Vagina (tissue), 2 donors: ENCODE data around the gene VPS9D1. TPM values are rescaled to one million over a fixed set of nuclear protein-coding genes. Genes with fewer than 3 reads are reported as not detected.

ENCODE experiments used
- DNase-seq, 2 donors: peaks; one replicate each; pipeline ENCODE4 v3.0.0-alpha.2; 2017; ENCODE audit errors: extremely low spot score in 2 of 2
- H3K27ac ChIP-seq: fragments of 200-600 bp; sonication (generic); one replicate; pipeline ENCODE4 v1.5.1; 2019
- H3K27me3 ChIP-seq: fragments of 200-600 bp; sonication (generic); one replicate; pipeline ENCODE4 v1.5.1; 2019
- H3K36me3 ChIP-seq, 2 donors: fragments of 200-600 bp; sonication (generic); one replicate each; pipeline ENCODE4 v1.5.1; 2017 to 2019
- H3K4me1 ChIP-seq: fragments of 200-600 bp; sonication (generic); one replicate; pipeline ENCODE4 v1.5.1; 2019
- H3K4me3 ChIP-seq, 2 donors: fragments of 200-600 bp; sonication (generic); 1 replicate in 1 of 2; 2 replicates in 1 of 2; pipeline ENCODE4 v1.5.1; 2016 to 2019
- H3K9me3 ChIP-seq: fragments of 200-600 bp; sonication (generic); one replicate; pipeline ENCODE4 v1.5.1; 2019
- POLR2A ChIP-seq, 2 donors: fragments of 450-650 bp; IDR thresholded peaks; one replicate each; pipeline ENCODE4 v1.6.1; 2017; ENCODE audit warnings: antibody characterized with exemption in 2 of 2, mild to moderate bottlenecking in 2 of 2, moderate library complexity in 2 of 2
- POLR2AphosphoS5 ChIP-seq, 2 donors: sonication (generic); formaldehyde crosslinking; IDR thresholded peaks; one replicate each; pipeline ENCODE4 v1.9.0; 2017; ENCODE audit warnings: antibody characterized with exemption in 2 of 2, mild to moderate bottlenecking in 2 of 2, low read depth in 1 of 2; ENCODE audit not compliant: insufficient read depth in 1 of 2
- intact Hi-C: fragments of 100-400 bp; cut with DNase I; formaldehyde crosslinking; loops from one replicate; pipeline ENCODE4 v1.15.1; 2023
- total RNA-seq: library from RNA; depleted of rRNA; stranded (reverse); fragments of >200 nt; gene quantifications from one replicate; pipeline ENCODE4 v1.2.3, GENCODE V29; 2016
- TF ChIP-seq, protein P1 (sequence below), 3 experiments: fragments of 450-650 bp in 2 of 3; fragments of 200-600 bp in 1 of 3; sonication (generic) in 1 of 3; IDR thresholded peaks; one replicate each; pipeline ENCODE4 v1.5.1; 2017 to 2019; ENCODE audit warnings: antibody characterized with exemption in 3 of 3, mild to moderate bottlenecking in 2 of 3, moderate library complexity in 2 of 3

VPS9D1 gene
- total RNA-seq, 1 donor from 2014 or later = 10.1 TPM

DNA sequence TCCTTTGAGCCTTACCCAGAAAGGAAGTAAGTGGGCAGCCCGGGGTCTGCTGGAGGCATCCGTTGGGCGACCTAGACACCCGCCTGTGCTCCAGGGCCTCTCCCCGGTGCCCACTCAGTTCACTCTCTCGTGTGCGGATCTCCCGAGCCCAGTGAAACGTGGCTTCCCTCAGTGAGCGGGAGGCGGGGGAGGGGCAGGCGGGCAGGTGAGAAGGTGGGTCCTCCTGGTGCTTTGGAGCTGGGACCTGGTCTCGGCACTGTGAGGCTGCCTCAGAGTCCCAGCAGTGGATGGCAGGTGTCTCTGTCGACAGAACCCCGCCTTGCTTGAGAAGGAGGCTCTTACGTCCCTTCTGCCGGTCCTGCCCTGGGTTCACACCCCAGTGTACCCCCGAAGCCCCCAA lies 8.6 kb upstream of the VPS9D1 start:
- Histone ChIP-seq H3K9me3 (no peaks in the 10 kb centered on the region), H3K4me3 (no peak overlapping the region), H3K27ac (no peak overlapping the region), H3K36me3 (peaks cover 0 to 69% of the 10 kb centered on the region in 2 donors), H3K4me1 (peaks cover 3% of the 10 kb centered on the region), H3K27me3 (no peaks in the 10 kb centered on the region)
- intact Hi-C loops = no loop called here
- no peak for DNase-seq
- TF ChIP-seq, protein P1, sequence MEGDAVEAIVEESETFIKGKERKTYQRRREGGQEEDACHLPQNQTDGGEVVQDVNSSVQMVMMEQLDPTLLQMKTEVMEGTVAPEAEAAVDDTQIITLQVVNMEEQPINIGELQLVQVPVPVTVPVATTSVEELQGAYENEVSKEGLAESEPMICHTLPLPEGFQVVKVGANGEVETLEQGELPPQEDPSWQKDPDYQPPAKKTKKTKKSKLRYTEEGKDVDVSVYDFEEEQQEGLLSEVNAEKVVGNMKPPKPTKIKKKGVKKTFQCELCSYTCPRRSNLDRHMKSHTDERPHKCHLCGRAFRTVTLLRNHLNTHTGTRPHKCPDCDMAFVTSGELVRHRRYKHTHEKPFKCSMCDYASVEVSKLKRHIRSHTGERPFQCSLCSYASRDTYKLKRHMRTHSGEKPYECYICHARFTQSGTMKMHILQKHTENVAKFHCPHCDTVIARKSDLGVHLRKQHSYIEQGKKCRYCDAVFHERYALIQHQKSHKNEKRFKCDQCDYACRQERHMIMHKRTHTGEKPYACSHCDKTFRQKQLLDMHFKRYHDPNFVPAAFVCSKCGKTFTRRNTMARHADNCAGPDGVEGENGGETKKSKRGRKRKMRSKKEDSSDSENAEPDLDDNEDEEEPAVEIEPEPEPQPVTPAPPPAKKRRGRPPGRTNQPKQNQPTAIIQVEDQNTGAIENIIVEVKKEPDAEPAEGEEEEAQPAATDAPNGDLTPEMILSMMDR (IDR thresholded peaks at IDR 0.05) = no peak
- TF ChIP-seq POLR2A (IDR thresholded peaks at IDR 0.05) = no peak
- TF ChIP-seq POLR2AphosphoS5 (IDR thresholded peaks at IDR 0.05; ENCODE audit: insufficient read depth in 1 of 2, low read depth in 1 of 2) = no peak

DNA sequence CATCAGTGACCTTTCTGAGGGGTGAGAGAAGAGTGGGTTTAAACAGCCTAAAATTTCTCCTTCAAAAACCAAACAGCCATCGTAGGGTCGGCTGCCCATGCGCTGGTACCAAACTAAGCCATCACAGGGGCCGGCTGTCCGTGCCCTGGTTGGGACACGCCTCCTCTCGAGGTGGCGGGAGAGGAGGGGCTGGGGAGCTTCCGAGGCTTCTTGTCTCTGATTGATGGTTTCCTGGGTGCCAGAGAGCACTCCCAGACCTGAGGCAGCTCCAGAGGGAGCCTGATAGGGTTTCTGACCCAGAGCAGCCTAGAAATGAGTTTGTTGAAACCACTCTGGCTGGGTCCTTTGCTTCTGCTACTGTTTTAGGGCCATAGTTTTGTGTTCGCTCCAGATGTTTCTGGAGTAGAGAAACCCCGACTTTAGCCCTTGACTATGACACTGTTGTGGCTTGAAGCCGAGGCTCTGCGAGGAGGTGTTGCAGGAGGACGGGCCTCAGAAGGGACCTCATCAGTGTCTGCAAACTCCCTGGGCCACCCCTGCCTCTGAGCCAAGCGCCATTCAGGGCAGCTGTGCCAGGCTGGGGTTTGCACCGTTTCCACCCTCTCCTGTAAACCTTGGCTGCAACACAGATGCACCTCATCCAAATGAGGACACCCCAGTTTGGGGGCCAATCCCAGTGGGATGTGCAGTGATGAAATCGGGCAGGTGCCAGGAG lies 6.9 kb upstream of the VPS9D1 start:
- H3K27me3 ChIP-seq = no peaks in the 10 kb centered on the region
- H3K27ac ChIP-seq = no peak overlapping the region
- intact Hi-C loops = no loop called here
- no peak overlapping the region for H3K4me3 ChIP-seq
- no peaks in the 10 kb centered on the region for H3K9me3 ChIP-seq
- DNase-seq = no peak
- no peak for TF ChIP-seq POLR2A (IDR thresholded peaks at IDR 0.05)
- TF ChIP-seq, protein P1 (IDR thresholded peaks at IDR 0.05) = no peak
- no peak for TF ChIP-seq POLR2AphosphoS5 (IDR thresholded peaks at IDR 0.05; ENCODE audit: insufficient read depth in 1 of 2, low read depth in 1 of 2)
- H3K36me3 ChIP-seq = peaks cover 0 to 68% of the 10 kb centered on the region in 2 donors
- H3K4me1 ChIP-seq = peaks cover 20% of the 10 kb centered on the region

DNA sequence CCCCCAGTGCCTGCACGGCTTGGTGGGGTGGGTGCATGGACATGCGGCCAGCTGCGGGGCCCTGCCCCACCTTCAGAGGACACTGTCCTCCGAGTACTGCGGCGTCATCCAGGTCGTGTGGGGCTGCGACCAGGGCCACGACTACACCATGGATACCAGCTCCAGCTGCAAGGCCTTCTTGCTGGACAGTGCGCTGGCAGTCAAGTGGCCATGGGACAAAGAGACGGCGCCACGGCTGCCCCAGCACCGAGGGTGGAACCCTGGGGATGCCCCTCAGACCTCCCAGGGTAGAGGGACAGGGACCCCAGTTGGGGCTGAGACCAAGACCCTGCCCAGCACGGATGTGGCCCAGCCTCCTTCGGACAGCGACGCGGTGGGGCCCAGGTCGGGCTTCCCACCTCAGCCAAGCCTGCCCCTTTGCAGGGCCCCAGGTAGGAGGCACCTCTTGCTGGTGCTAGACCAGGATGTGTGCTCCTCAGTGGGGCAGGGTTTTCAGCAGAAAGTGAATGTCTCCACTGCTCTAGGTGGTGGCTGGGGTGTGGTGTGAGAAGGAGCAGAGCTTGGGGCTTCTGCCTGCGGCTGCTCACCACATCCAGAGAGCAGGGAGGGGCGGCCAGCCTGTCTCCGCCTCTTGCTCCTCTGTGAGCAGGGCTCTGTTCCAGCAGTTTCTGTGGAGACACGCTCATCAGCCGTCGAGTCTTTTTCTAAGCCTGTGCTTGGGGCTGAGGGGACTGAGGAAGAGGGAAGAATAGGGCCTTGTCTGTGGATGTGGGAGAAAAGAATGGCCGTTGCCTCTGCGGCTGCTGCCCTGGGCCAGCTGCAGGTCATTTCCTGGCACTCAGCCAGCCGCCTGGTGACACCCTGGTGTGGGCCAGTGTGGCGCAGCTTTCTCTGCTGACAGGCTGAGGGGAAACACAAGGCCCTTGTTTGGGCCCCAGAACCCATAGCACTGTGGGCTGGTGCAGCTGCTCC lies 2.9 kb upstream of the VPS9D1 start:
- H3K4me1 ChIP-seq = peaks cover 40% of the 10 kb centered on the region
- H3K27ac ChIP-seq = no peak overlapping the region
- H3K4me3 ChIP-seq = peak overlapping the region; percentile 80 to 91
- peaks cover 0 to 28% of the 10 kb centered on the region in 2 donors for H3K36me3 ChIP-seq
- intact Hi-C loops = loop anchor here (5.0 kb wide), 1 partner anchor 981 kb away; no protein-coding TSS in a partner anchor
- TF ChIP-seq, protein P1 (IDR thresholded peaks at IDR 0.05) = no peak
- TF ChIP-seq POLR2AphosphoS5 (IDR thresholded peaks at IDR 0.05; ENCODE audit: insufficient read depth in 1 of 2, low read depth in 1 of 2) (no peak), POLR2A (IDR thresholded peaks at IDR 0.05) (no peak)
- DNase-seq = no peak
- H3K27me3 ChIP-seq = no peaks in the 10 kb centered on the region
- H3K9me3 ChIP-seq = no peaks in the 10 kb centered on the region

DNA sequence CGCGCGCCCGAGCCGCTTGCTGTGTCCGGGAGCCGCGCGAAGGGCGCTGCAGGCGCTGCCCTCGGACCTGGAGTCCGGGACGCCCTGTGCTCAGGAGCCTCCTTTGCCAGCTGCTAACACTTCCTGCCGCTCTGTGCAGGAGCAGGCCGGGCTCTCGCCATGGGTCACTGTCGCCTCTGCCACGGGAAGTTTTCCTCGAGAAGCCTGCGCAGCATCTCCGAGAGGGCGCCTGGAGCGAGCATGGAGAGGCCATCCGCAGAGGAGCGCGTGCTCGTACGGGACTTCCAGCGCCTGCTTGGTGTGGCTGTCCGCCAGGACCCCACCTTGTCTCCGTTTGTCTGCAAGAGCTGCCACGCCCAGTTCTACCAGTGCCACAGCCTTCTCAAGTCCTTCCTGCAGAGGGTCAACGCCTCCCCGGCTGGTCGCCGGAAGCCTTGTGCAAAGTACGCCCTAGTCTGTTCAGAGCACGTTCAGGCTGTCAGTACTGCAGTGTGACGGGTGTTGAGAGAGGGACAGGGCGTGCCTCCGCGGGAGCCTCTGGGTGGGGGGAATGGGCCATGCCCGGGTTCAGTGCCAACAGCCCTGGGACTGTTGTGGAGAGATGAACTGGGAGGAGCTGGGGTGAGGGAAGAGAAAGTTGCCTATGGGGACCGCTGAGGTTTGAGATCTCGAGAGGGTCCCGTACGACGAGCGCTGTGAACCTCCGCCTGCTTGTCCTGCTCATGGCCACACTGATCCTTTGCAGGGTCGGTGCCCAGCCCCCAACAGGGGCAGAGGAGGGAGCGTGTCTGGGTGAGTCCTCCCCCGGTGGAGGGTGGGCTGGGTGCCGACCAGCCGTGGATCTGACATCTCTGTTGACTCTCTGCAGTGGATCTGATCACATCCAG lies 1.9 kb upstream of the VPS9D1 start:
- DNase-seq = no peak
- peaks cover 0 to 26% of the 10 kb centered on the region in 2 donors for H3K36me3 ChIP-seq
- H3K27me3 ChIP-seq = no peaks in the 10 kb centered on the region
- H3K4me3 ChIP-seq = peak overlapping the region; percentile 80 to 91
- TF ChIP-seq POLR2AphosphoS5 (IDR thresholded peaks at IDR 0.05; ENCODE audit: insufficient read depth in 1 of 2, low read depth in 1 of 2) (peak in 1 of 2 donors; percentile 44), POLR2A (IDR thresholded peaks at IDR 0.05) (no peak)
- peaks cover 40% of the 10 kb centered on the region for H3K4me1 ChIP-seq
- intact Hi-C loops = loop anchor here (5.0 kb wide), 1 partner anchor 980 kb away; no protein-coding TSS in a partner anchor
- peak overlapping the region; percentile 97 for H3K27ac ChIP-seq
- no peaks in the 10 kb centered on the region for H3K9me3 ChIP-seq
